Stimulated activated CD4-positive, alpha-beta T cell treated with anti-CD3 and anti-CD28 coated beads, Interleukin-1b, Interleukin-23, amount 100 ng/mL, for 1 hour (primary cell): ENCODE results near the gene TRIM9.

Source experiments
- DNase-seq, 2 donors: peaks; one replicate each; pipeline ENCODE4 v3.0.0-alpha.2; 2020; ENCODE audit warnings: low read depth in 2 of 2

The TRIM9 gene

DNA sequence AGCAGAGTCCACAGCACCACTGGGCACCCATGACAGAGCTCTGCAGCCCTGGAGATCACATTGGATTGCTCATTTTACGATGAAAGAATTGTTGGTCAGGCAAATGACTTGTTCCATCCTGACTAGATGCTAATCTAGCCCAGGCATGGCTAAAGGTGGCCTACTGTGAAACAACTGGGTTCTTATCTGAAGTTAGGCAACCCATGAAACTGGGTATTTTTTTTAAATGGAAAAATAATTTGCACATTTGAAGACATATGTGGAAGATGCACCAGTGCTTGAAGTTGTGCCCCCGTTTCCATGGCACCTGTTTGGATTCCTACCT lies 158.9 kb downstream of the TRIM9 start:
- no peak for DNase-seq

DNA sequence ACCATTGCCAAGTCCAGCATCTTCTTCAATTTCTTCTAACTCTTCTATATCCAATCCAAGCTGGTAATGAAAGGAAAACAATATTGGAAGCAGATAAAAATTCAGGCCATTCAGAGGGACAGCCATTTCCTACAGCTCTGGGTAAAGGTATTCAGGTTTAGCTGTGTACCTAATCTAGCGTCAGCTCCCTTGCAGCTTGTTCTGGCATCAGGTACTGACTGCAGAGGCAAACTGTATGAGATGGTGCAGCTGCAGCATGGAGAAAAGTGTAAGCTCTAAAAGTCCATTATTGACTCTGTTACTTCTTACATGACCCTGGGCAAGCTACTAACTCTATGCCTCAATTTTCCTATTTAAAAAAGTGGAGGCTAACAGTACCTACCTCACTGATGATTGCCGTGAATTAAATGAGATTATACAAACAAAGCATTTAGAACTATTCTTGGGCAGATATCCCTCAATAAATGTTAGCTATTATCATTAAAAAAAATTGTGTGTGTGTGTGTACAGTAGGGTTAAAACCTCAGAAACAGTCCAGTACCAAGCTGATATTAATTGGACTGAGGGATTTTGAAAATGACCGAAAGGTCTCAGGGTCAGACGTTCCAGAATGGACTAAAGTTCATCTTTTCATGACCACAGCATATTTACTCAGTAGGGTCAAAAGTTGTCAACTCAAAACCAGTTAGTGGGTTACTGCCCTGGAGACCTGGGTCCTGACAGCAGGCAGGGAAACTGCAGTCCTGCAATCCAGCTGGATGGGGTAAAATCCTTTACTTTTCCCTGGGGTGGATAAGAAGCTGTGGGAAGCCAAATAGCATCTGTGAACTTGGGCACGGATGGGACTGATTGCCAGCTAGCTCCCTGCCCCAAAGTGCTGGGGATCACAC lies 159.5 kb downstream of the TRIM9 start:
- no peak for DNase-seq

DNA sequence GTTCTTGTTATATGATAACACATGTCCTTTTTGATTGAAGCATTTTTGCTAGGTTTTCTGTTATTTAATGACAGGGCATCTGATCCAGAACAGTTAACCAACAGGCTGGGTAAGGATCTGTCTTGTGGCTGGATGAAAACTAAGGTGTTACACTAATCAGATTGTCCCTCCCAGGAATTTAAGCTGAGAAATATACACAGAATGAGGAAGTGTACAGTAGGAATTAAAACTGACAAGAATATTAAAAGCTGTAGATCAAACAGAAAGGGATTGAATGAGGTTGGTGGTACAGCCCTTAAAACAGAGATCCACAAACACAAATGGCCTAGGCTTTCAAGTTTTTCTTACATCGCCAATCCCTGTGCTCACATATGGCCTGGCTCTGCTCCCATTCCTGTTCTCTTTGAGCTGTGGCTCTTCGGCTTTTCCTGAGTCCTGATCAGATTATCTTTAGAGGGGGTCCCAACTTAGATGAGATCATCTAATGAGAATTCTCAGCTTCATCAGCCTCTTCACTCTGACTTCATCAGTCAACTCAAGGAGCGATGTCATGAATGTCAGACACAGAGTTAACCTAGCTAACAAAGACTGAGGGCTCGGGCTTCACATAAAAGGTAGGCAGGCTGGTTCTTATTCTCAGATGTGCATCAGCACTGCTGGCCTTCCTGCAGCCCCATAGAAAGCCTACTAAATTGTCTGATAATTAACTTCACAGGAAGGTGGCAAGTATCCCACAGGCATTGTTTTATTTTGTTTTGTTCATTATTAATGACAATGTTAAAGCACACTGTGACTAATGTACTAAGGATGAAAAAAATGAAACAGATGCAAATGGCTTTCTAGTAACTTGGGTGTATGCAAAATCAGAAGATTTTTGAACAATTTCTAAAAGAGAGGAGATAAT lies 162.1 kb downstream of the TRIM9 start:
- DNase-seq = no peak

DNA sequence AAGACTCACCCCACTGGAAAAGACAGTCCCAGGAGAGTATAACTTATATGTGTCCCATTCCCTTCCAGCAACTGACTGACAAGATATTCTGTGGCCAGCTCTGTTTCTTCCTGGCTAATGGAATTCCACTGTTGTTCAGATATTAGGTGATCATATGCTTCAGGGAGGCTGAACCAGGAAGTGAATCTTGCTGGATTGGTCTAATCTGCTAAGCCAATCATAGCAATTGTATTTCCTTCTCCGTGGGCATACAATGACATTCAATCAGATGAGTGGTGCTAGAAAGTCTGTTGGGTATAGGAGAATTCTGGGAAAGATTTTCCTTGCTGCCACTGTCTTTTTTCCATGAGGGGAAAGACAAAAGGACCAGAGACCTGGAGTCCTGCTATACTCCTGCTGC lies 162.7 kb downstream of the TRIM9 start:
- DNase-seq = no peak

DNA sequence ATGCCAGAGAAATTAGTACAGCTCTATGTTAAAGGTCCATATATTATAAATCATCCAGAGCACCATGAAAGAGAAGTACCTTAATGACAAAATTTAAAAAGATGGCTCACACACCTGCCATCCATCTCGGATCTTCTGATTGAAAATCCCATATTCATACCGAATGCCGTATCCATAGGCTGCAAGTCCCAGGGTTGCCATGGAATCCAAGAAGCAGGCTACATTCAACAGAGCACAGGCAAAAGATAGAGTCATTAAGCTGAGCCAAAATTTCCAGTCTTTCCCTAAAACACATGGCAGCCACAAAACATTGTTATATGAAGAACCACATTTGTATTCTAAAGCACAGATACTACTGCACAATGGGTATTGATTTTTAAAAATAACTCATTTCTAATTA lies 163.3 kb downstream of the TRIM9 start:
- DNase-seq = no peak

DNA sequence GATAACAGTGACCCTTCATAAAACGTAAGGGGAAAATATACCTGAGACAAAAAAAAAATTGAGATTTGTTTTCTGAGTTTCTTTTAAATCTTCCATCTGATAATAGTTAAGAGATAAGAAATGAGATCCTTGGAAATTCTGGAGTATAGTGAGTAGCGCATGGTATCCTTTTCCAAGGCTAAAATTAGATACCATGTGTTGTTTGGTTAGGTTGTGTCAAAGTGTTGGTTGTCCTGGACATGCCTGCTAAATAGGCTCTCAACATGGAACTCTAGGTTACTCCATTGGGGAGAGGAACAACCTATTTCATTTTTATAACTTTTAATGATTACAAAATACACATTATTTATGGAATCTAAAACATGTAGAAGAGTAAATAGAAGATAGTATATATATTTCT lies 165.4 kb downstream of the TRIM9 start:
- DNase-seq = no peak

DNA sequence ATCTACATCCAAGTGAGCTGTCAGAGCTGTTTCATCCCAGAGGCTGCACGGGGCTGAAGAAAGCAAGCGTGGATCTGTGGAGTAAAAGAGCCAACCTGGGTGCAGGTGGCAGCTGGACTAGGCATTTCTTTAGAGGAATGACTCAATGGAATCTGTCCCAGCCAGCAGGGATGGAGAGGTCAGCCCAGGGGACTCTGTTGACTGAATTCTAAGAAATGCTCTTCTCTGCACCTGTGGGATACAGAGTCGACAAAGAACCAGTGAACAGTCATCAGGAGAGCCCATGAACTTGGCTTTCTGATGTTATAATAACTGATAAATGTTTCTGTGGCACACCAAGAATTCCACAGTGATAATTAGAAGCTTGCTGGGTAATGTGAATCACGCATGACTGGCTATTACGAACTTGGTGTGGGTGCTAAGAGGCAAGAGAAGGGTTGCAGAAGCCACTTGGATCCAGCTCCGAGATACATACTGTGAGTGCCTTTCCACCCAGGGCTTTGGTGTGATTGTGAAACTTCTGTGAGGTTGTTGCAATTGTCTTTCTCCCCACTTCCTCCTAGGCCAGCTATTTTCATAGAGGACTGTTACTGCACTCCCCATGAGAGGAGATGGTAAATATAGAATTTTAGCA lies 166.8 kb downstream of the TRIM9 start:
- no peak for DNase-seq

DNA sequence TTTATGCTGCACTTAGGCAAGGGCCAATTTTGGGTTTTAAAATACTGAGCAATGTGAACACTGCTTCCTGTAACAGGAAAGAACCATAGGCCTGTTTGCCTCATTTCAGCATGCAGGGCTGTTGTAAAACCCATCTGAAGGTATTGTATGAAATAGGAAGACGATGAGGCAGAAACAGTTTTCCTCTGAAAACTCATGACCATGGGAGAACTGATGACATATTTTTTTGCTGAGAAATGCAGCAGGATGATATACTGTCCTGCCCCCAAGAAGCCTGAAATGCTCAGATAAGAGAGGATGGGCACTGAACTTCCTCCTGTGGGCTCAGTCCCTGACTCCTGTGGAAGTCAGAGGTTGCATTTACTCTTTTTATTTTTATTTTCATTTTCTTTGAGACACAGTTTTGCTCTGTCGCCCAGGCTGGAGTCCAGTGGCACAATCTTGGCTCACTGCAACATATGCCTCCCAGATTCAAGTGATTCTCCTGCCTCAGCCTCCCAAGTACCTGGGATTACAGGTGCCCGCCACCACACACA lies 168.0 kb downstream of the TRIM9 start:
- no peak for DNase-seq
